ENCODE data around the gene MAGEA11.

The MAGEA11 gene

GRCh38 chrX:149762696-149763614 lies 51.1 kb downstream of the MAGEA11 start:
- ChIA-PET CTCF (no interaction called here), POLR2A (no interaction called here)
- DNase-seq (ENCODE audit: low read depth, low spot score): no peak
- no peak overlapping the region for H3K4me3 ChIP-seq (ENCODE audit: low read depth, low read length)
- no peak for TF ChIP-seq CTCF (IDR thresholded peaks at IDR 0.05; ENCODE audit: insufficient read depth, low read length, missing control alignments)
